Measurements from ENCODE around the gene RBM28. TPM values are rescaled to one million over a fixed set of nuclear protein-coding genes. Genes with fewer than 3 reads are reported as not detected.

The RBM28 gene
- total and polyA plus RNA-seq, 10 of the 15 experiments (the other 5 are each of a cell fraction or from before 2014, with no cell fraction given), result 14.3 to 50.4 (median 32.8) TPM

GRCh38 chr7:128353189-128353588 lies 9.5 kb upstream of the RBM28 start (continued):
- TF ChIP-seq CREM (IDR thresholded peaks at IDR 0.05; ENCODE audit: low read depth) (no peak), CHD4 (IDR thresholded peaks at IDR 0.05) (no peak)

GRCh38 chr7:128352636-128353035 lies 8.9 kb upstream of the RBM28 start:
- ChIA-PET POLR2A (no interaction called here), CTCF (no interaction called here), RAD21 (ENCODE audit: unreplicated experiment) (no interaction called here), SMC1A (ENCODE audit: uncharacterized antibody, unreplicated experiment) (no interaction called here)
- no peak for FAIRE-seq
- Histone ChIP-seq H3K27me3 (replicated peaks in 1 of 2; ENCODE audit: control insufficient read depth in 2 of 2, insufficient read depth in 2 of 2, low read length in 1 of 2) (peaks cover 0 to 10% of the 10 kb centered on the region in 2 experiments; a peak in 3 of 4 replicates), H4K20me1 (ENCODE audit: control insufficient read depth, insufficient read depth) (no peaks in the 10 kb centered on the region), H2AFZ (ENCODE audit: control insufficient read depth, low read depth, low read length) (no peak overlapping the region), H3K36me3 (ENCODE audit: control insufficient read depth in 2 of 2, insufficient read depth in 2 of 2, low read length in 1 of 2) (no peaks in the 10 kb centered on the region), H3K9me3 (replicated peaks; ENCODE audit: control insufficient read depth, insufficient read depth, low read length) (no peaks in the 10 kb centered on the region), H3K9ac (ENCODE audit: control insufficient read depth, insufficient read depth, low read length) (no peak overlapping the region), H3K4me3 (no peak overlapping the region), H3K4me2 (ENCODE audit: control insufficient read depth, insufficient read depth) (no peak overlapping the region), H3K79me2 (ENCODE audit: control insufficient read depth, insufficient read depth, low read length) (no peaks in the 10 kb centered on the region), H3K27ac (ENCODE audit: control insufficient read depth, insufficient read depth) (no peak overlapping the region), H3K4me1 (ENCODE audit: control insufficient read depth, insufficient read depth, low read length) (no peaks in the 10 kb centered on the region)
- intact Hi-C loops (cut with micrococcal nuclease; ENCODE audit: unreplicated experiment) (no loop called here), in situ Hi-C loops (cut with MboI) (no loop called here)
- DNase-seq (ENCODE audit: low read depth, low spot score), result no peak
- WGBS (ENCODE audit: insufficient coverage, insufficient replicate concordance, low lambda C conversion rate, missing lambda C conversion rate), result 40% methylated on average over 8 of the region's 8 CpGs
- no TSS peak for BruUV-seq (replicated peaks)
- no peak for ATAC-seq
- TF ChIP-seq NR2F1 (conservative IDR thresholded peaks at IDR 0.05) (no peak), TCF7 (IDR thresholded peaks at IDR 0.05; ENCODE audit: borderline replicate concordance) (no peak), KAT2A (conservative IDR thresholded peaks at IDR 0.05; ENCODE audit: control insufficient read depth, low read depth, low read length) (no peak), FOXK2 (IDR thresholded peaks at IDR 0.05) (no peak), MEF2A (IDR thresholded peaks at IDR 0.05; ENCODE audit: insufficient read depth, low read depth, low read length) (no peak), ZBTB11 (CRISPR knock-in tag; IDR thresholded peaks at IDR 0.05) (no peak), EED (IDR thresholded peaks at IDR 0.05; ENCODE audit: low read depth) (no peak), FOXM1 (IDR thresholded peaks at IDR 0.05; ENCODE audit: low read depth, low read length) (no peak), CBX5 (IDR thresholded peaks at IDR 0.05; ENCODE audit: low read depth) (no peak), BCL11A (IDR thresholded peaks at IDR 0.05; ENCODE audit: low read depth, low read length) (no peak)
